Measurements from ENCODE around the gene LGALS9.
"Not testable (repeated sequence)": the region's sequence is repeated elsewhere in the genome, so short reads cannot be mapped to it uniquely, and the experiment has no call there.

The LGALS9 gene

DNA sequence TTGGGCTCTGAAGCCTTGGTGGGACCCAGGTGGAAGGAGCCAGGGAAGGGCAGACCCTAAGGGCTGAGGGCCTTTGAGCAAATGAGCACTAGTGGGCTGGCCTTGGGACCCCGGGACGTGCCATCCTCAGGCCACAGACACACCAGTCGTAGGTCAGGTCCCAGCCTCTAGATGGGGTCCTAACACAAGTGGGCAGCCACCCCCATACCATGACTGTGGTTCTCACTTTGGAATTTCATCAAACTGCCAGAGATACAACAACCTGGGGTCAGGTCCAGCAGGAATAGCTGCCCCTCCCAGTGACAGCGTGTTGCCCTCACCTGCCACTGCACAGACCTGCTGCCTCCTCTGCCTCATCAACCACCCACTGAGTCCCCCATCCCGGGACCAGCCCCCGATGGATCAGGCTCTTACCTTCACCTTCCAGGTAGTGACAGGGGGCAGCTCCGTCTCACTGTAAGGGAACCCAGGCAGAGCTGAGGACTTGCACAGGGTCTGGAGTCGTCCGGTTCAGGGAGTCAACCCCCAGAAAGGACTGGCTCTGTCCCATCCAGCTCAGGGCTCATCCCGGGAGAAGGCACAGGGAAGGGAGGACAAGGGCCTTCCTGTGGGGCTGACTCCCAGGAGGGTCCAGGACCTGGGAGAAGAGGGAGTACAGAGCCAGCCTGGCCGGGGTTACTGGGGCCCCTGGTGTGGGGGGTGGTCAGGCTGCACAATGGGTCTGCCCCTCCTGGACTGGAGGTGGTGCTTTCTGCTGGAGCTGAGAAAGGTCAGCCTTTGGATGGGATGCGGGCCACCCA lies 40.0 kb downstream of the LGALS9 start:
- DNase-seq (ENCODE audit: low read depth in 2 of 3, low spot score in 1 of 3), result no peak

DNA sequence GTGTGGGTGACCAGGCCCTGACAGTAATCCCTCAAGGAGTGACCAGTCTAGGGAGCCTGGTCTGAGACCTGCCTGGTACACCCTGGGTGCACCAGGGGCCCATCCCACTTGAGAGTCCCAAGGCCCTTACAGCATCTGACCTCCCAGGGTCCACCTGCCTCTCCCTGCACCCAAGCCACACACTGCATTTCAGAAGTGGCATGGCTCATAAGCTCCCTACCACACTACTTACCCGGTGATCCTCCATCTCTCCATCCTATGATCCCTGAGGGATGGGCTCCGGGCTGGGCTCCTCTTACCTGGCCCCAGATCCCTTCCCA lies 40.6 kb downstream of the LGALS9 start:
- DNase-seq (ENCODE audit: low read depth in 2 of 3, low spot score in 1 of 3), result no peak

DNA sequence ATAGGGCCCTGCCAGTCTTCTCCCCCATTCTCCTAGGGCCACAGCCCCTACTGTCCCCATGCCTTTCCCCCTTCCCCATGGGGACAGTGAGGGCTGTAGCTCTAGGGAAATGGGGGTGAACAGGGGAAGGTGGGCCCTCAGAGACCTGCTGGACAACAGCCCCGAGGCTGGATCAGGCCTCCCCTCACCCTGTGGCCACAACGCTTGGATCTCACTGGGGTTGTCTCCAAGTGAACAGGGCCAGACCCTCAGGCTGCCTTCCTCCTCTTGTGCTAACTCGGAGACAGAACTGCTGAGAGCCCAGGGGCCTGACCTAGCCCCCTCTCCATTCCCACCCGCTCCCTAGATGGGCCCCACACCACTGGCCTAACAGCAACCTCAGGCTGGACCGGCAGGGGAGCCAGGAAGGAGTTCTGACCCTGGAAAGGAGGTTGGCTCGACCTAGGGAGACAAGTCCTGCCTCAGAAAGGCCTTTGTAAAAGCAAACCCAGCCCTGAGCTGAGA lies 41.0 kb downstream of the LGALS9 start:
- not testable (repeated sequence) for DNase-seq (ENCODE audit: low read depth in 2 of 3, low spot score in 1 of 3)

DNA sequence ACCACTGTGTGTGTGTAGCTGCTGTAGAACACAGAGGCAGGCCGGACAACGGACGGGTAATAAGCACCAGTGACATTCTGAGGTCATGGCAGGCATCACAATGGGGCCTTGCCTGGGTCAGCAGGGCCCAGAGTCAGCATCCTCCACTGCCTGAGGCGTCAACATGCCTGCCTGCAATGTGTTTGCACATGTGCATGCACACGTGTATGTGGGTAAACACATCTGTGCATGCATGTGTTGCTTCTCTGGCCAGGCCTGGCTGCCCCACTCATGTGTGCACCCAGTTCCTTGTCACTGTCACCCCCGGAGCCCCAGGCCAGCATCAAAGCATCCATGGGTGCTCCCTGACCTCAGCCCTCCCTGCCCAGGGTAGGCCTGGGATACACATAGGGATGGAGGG lies 43.3 kb downstream of the LGALS9 start:
- no peak for DNase-seq (ENCODE audit: low read depth in 2 of 3, low spot score in 1 of 3)

DNA sequence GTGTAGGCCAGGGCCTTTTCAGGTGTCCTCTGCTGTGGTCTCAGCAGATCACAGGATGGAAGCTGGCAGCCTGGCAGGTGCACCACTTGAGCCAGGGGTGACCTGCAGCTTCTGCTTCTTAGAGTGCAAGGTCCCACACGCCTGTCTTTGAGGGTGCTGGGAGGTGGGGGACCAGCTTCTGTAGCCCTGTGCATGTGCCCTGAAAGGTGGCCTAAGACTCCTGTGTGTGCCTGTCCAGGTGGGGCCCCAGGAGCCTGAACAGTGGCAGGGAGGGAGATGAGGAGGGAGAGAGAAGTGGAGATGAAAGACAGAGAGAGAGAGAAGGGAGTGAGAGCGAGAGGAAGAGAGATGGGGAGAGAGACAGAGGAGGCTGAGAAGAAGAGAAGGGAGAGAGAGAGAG lies 46.2 kb downstream of the LGALS9 start:
- no peak for DNase-seq (ENCODE audit: low read depth in 2 of 3, low spot score in 1 of 3)

DNA sequence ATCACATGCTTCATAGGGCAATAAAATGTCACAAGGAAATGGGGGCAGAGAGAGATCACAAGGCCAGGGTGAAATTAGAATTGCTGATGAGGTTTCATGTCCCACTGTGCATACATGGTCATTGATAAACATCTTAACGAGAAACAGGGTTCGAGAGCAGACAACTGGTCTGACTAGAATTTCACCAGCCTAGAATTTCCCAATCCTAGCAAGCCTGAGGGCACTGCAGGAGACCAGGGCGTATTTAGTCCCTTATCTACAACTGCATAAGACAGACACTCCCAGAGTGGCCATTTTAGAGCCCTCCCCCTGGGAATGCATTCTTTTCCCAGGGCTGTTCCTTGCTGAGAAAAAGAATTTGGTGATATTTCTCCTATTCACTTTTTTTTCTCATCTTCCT lies 55.3 kb downstream of the LGALS9 start:
- DNase-seq (ENCODE audit: low read depth in 2 of 3, low spot score in 1 of 3), result not testable (repeated sequence)

DNA sequence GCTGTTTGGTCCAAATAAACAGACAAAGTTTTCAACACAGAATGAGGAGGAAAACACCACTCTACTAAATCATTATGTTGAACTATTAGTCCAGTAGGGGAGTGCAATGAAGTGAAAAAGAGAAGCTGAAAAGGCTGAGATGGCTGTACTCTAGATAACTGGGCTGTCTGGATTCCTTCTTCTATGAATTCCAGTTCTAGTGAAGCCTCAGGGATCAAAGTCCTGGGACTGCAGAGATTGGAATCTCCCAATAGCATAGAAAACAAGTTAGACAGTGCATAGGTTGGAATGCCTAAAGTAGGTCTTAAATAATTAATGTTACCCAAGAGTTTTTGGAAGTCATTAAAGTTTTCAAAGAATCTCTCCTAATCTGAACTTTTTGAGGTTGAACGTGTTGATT lies 59.9 kb downstream of the LGALS9 start:
- DNase-seq (ENCODE audit: low read depth in 2 of 3, low spot score in 1 of 3), result no peak

DNA sequence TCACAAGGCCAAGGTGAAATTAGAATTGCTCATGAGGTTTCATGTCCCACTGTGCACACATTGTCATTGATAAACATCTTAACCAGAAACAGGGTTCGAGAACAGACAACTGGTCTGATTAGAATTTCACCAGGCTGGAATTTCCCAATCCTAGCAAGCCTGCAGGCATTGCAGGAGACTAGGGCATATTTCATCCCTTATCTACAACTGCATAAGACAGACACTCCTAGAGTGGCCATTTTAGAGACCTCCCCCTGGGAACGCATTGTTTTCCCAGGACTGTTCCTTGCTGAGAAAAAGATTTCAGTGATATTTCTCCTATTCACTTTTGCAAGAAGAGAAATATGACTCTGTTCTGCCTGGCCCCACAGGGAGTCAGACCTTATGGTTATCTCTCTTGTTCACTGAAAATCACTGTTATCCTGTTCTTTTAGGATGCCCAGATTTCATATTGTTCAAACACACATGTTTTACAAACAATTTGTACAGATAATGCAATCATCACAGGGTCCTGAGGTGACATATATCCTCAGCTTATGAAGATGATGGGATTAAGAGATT lies 64.3 kb downstream of the LGALS9 start:
- DNase-seq (ENCODE audit: low read depth in 2 of 3, low spot score in 1 of 3), result not testable (repeated sequence)
